HG02798 (cell line): Measurements from ENCODE around the gene DDX31.
"Not testable (repeated sequence)": the region's sequence is repeated elsewhere in the genome, so short reads cannot be mapped to it uniquely, and the experiment has no call there.

Experiments used
- ATAC-seq: cut with Tn5 transposase; IDR thresholded peaks from one replicate; pipeline ENCODE4 v1.9.1; 2021; ENCODE audit warnings: mild to moderate bottlenecking; ENCODE audit not compliant: unreplicated experiment, poor library complexity

The DDX31 gene

DNA sequence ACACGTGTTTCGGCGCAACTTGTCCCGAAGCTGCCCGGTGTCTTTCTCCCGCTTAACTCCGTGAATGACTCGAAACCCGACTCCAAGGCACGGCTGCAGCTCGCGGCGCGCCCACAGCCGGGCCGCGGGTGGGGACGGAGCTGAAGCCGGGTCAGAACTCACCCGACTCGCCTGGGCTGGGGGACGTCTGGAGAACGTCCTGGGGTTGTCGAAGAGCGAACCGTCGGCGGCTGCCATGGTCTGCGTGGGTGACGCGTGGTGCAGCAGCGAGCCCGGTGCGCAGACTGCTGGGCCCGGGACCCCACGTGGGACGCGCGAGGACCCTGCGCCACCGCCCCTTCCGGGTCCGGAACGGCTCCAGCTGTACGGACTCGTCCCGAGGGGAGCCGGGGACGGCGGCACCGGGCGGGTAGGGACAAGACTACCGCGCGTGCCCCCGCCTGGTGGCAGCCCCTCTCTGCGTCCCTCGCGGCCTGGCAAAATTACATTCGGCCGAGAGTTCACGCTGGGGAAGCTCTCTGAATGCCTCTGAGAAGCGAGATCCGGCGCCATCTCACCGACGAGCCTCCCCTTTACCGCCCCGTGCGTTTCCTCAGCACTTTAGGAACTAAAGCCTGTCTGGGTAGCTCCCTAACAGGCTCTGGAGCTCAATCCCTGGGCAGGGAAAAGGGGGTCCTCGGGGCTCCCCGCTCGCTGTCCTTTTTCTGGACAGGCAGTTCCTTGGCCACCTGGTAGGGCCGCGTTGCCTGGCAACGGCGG lies at the start of gene DDX31:
Gene DDX31, minus strand, starts transcription at position 286 of the 759 bp plus-strand sequence. Its CDS starts 49 bp downstream, at position 237.
- ATAC-seq: peak; percentile 80

- ATAC-seq: not testable (repeated sequence)
Measured at GRCh38 chr9:132718381-132718928, 48.7 kb upstream of the DDX31 start.

DNA sequence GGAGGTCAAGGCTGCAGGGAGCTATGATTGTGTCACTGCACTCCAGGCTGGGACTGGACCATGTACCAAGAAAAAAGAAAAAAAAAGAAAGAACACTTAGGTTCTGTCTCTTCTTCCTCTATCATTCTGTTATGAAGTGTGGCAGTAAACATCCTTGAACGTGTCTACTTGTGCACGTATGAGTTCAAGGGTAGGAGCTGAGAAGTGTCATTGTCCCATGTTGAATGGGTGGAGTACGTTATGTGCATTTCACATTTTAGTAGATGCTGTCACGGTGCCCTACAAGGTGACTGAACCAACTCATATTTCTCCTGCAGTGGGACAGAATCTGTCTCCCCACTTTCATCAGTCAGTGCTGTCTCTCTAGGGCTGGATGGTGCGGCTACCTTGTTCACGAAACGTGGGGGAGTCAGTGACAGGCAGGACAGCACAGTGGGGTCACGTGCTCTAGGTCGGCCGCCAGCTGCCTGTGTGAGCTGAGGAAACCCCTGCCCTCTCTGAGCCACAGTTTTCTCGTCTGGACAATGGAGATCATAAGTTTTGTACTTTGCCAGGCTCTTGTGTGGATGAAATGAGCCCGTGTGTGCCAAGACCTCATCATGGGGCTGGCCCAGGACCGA lies 47.7 kb upstream of the DDX31 start:
- no peak for ATAC-seq

GRCh38 chr9:132716007-132716406 lies 46.2 kb upstream of the DDX31 start:
- no peak for ATAC-seq

DNA sequence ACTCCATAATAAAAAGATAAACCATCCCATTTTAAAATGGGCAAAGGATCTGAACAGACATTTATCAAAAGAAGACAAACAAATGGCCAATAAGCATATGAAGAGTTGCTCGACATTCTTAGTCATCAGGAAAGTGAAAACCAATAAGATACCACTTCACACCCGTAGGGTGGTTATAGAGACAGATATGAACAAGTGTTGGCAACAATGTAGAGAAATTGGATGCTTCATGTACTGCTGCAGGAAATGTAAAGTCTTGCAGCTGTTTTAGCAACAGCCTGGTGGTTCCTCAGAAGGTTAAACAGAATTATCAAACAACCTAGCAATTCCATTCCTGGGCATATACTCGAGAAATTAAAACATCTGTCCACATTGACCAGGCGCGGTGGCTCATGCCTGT lies 43.0 kb upstream of the DDX31 start:
- ATAC-seq: no peak

DNA sequence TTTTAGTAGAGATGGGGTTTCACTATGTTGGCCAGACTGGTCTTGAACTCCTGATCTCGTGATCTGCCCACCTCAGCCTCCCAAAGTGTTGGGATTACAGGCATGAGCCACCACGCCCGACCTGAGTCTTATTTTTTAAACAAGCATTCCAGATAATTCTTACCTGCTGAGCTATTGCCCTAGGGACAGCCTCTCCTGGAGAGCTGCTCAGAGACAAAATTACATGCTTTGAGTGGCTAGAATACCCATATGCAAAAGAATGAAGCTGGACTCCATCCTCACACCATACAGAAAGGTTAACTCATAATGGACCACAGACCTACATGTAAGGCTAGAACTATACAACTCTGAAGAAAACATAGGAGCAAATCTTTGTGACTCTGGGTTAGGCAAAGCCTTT lies 42.1 kb upstream of the DDX31 start:
- ATAC-seq: no peak

DNA sequence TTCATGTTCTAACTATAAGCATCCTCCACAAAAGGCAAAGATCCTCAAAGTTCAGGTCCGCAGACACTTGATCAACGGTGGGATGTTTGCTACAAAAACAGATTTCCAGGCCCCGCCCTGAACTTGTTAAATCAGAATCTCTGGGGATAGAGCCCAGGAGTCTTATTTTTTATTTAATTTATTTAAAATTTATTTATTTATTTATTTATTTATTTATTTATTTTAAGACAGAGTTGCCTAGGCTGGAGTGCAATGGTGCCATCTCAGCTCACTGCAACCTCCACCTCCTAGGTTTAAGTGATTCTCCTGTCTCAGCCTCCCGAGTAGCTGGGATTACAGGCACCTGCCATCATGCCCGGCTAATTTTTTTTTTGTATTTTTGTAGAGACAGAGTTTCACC lies 41.4 kb upstream of the DDX31 start:
- not testable (repeated sequence) for ATAC-seq

GRCh38 chr9:132710333-132710732 lies 40.5 kb upstream of the DDX31 start:
- no peak for ATAC-seq

GRCh38 chr9:132708769-132709430 lies 39.1 kb upstream of the DDX31 start:
- ATAC-seq: no peak

GRCh38 chr9:132708239-132708638 lies 38.5 kb upstream of the DDX31 start:
- ATAC-seq: no peak

DNA sequence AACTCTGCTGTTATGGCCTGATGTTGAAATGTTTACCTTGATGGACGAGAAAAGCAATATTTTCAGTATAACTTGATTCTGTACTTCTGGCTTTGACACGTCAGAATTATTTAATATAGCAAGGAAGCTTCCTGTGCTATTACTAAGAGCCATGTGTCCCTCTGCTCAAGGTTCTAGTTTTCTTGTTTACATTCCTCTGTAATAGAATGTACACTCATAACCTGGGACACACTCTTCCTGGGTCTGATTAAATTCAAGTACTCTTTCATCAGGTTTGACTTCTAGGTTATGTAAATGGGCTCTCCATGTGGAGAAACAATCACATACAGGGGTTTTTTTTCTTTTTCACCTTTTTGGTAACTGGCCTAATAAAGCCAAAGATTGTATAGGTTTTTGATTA lies 33.6 kb upstream of the DDX31 start:
- no peak for ATAC-seq

- ATAC-seq: no peak
Measured at GRCh38 chr9:132702254-132702653, 32.5 kb upstream of the DDX31 start.

- no peak for ATAC-seq
Measured at GRCh38 chr9:132699956-132700355, 30.2 kb upstream of the DDX31 start.

GRCh38 chr9:132698989-132699388 lies 29.2 kb upstream of the DDX31 start:
- ATAC-seq: no peak

- ATAC-seq: no peak
Measured at GRCh38 chr9:132697230-132697629, 27.4 kb upstream of the DDX31 start.

DNA sequence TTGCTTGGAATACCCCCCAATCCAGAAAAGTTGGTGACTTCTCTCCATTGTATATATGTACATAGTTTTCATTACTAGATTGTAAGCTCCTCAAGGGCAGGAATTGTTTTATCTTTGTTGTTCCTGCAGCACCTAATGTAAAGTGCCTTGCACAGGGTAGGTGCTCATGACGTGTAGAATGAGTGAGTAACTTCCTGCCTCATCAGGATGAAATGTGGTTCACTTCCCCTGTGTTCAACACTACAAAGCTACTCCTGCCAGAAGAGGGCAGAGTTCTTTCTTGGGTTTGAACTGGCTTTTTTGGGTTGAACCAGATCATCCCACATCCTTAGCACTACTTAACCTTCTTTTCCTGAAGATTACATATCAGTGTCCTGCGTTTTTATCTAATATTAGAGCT lies 24.4 kb upstream of the DDX31 start:
- no peak for ATAC-seq

GRCh38 chr9:132690696-132691095 lies 20.9 kb upstream of the DDX31 start:
- ATAC-seq: no peak

GRCh38 chr9:132683873-132684272 lies 14.1 kb upstream of the DDX31 start:
- no peak for ATAC-seq

GRCh38 chr9:132681561-132681960 lies 11.8 kb upstream of the DDX31 start:
- ATAC-seq: no peak

DNA sequence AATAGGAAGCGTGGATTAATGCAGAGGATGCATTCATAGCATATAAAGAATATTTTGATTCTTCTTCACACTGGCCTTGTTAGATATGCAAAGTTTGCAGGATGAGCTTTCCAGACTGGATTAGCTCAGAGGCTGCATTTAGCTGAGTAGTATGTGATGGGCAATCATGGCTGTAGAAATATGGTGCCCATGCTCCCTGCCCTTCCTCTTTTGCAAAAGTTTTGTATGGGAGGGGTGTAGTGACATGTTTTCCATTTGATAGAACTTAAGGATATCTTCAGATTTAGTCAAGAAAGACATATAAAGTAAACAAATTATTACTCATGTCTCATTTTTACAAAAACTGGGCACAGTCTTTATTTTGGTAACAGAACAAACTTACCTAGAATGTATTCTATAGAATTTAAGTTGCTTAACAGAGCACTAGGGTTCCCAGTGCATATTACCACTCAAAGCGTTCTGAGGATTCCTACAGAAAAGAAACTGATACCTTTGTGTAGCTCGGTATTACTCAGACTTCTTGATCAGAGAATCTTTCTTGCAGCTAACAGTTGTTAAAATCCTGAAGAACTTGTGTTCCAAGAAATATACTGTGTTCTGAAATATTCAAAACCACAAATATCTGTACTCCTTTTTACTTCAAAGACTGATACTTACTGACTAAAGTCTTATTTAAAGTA lies 10.3 kb upstream of the DDX31 start:
- ATAC-seq: no peak

DNA sequence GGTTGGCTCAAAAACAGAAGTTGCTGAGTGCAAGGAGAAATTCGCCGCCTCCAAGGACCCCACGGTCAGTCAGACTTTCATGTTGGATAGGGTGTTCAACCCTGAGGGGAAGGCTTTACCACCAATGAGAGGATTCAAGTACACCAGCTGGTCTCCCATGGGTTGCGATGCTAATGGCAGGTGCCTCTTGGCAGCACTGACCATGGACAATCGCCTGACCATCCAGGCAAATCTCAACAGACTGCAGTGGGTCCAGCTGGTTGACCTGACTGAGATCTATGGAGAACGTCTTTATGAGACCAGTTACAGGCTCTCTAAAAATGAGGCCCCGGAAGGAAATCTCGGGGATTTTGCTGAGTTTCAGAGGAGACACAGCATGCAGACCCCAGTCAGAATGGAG lies 8.2 kb upstream of the DDX31 start:
- ATAC-seq: no peak
